ENCODE data around the gene SLC16A9. TPM values are rescaled to one million over a fixed set of nuclear protein-coding genes. Genes with fewer than 3 reads are reported as not detected.

The SLC16A9 gene
- total RNA-seq, 1 experiment from 2014 or later, result 5.9 TPM

DNA sequence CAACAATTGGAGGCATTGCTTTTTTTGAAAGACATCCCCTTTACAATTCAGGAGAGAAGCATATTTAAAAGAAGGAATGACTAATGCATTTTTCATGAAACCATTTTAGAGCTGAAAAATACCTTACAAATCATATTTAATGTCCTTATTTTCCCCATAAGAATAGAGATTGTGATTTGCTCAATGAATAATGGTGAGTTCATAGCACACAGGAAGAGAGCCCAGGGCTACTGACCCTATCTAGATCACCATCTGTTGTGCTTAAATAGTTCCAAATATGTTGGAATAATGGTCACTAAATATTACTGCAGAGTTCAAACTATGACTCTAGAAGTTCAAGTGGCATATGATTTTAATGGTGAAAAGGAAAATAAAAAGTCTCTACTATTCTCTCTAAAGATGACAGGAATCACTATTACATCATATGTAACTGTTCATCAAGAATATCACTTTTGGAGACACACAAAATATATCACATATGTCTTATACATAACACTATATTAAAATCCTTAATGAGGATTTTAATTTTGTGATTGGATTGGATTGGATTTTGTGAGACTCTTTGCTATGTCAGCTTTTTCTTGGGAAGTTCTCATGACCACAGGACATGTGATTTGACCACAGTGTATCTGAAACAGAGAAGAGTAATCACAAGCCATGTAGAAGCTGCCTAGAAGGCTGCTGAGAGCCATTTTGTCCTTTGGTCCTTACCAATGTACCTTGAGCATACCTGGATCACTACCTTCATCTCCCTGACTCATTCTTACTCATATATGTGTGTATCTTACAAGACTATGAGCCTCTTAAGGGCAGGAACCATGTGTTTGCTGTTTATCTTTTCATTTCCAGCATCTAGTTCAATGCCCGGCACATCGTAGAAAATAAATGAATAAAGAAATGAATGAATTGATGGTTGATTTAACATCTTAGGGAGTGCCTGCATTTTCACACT, 26.4 kb downstream of the SLC16A9 start:
- no peaks in the 10 kb centered on the region for H3K79me2 ChIP-seq (ENCODE audit: insufficient read depth, low read length)
- H3K36me3 ChIP-seq (ENCODE audit: control insufficient read depth in 1 of 2, insufficient read depth in 2 of 2, low read length in 2 of 2), result no peaks in the 10 kb centered on the region
- no peak overlapping the region for H3K9ac ChIP-seq (ENCODE audit: low read length)
- RAD21 ChIA-PET (ENCODE audit: low non-redundant PET in 1 of 2, low total read pairs in 2 of 2, uncharacterized antibody in 2 of 2, unreplicated experiment in 2 of 2), result no interaction called here
- H3K27ac ChIP-seq (ENCODE audit: low read depth, low read length), result no peak overlapping the region
- H3K4me2 ChIP-seq (ENCODE audit: low read length), result no peak overlapping the region
- H2AFZ ChIP-seq (ENCODE audit: low read depth, low read length, poor library complexity, severe bottlenecking), result no peak overlapping the region
- ATAC-seq (no peak), DNase-seq (ENCODE audit: low read depth, low spot score) (no peak)
- intact Hi-C loops (cut with micrococcal nuclease), result no loop called here
- H3K9me3 ChIP-seq (ENCODE audit: control insufficient read depth in 1 of 2, insufficient read depth in 1 of 2, low read depth in 1 of 2, low read length in 2 of 2), result no peaks in the 10 kb centered on the region
- TF ChIP-seq EZH2phosphoT487 (IDR thresholded peaks at IDR 0.05; ENCODE audit: borderline replicate concordance), result no peak
- TF ChIP-seq, protein P1, sequence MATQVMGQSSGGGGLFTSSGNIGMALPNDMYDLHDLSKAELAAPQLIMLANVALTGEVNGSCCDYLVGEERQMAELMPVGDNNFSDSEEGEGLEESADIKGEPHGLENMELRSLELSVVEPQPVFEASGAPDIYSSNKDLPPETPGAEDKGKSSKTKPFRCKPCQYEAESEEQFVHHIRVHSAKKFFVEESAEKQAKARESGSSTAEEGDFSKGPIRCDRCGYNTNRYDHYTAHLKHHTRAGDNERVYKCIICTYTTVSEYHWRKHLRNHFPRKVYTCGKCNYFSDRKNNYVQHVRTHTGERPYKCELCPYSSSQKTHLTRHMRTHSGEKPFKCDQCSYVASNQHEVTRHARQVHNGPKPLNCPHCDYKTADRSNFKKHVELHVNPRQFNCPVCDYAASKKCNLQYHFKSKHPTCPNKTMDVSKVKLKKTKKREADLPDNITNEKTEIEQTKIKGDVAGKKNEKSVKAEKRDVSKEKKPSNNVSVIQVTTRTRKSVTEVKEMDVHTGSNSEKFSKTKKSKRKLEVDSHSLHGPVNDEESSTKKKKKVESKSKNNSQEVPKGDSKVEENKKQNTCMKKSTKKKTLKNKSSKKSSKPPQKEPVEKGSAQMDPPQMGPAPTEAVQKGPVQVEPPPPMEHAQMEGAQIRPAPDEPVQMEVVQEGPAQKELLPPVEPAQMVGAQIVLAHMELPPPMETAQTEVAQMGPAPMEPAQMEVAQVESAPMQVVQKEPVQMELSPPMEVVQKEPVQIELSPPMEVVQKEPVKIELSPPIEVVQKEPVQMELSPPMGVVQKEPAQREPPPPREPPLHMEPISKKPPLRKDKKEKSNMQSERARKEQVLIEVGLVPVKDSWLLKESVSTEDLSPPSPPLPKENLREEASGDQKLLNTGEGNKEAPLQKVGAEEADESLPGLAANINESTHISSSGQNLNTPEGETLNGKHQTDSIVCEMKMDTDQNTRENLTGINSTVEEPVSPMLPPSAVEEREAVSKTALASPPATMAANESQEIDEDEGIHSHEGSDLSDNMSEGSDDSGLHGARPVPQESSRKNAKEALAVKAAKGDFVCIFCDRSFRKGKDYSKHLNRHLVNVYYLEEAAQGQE (IDR thresholded peaks at IDR 0.05; ENCODE audit: low read depth), result no peak
- TF ChIP-seq ZNF274 (IDR thresholded peaks at IDR 0.05; ENCODE audit: low read depth, low read length), result no peak
- TF ChIP-seq, protein P2, sequence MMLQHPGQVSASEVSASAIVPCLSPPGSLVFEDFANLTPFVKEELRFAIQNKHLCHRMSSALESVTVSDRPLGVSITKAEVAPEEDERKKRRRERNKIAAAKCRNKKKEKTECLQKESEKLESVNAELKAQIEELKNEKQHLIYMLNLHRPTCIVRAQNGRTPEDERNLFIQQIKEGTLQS (IDR thresholded peaks at IDR 0.05), result no peak
- TF ChIP-seq, protein P3, sequence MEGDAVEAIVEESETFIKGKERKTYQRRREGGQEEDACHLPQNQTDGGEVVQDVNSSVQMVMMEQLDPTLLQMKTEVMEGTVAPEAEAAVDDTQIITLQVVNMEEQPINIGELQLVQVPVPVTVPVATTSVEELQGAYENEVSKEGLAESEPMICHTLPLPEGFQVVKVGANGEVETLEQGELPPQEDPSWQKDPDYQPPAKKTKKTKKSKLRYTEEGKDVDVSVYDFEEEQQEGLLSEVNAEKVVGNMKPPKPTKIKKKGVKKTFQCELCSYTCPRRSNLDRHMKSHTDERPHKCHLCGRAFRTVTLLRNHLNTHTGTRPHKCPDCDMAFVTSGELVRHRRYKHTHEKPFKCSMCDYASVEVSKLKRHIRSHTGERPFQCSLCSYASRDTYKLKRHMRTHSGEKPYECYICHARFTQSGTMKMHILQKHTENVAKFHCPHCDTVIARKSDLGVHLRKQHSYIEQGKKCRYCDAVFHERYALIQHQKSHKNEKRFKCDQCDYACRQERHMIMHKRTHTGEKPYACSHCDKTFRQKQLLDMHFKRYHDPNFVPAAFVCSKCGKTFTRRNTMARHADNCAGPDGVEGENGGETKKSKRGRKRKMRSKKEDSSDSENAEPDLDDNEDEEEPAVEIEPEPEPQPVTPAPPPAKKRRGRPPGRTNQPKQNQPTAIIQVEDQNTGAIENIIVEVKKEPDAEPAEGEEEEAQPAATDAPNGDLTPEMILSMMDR (IDR thresholded peaks at IDR 0.05 in 2 of 3, conservative IDR thresholded peaks at IDR 0.05 in 1 of 3; ENCODE audit: borderline replicate concordance in 1 of 3, insufficient read depth in 1 of 3, low read depth in 2 of 3, low read length in 2 of 3), result no peak
- no peak for TF ChIP-seq CBX3 (IDR thresholded peaks at IDR 0.05; ENCODE audit: low read depth)
- no peak for TF ChIP-seq EZH2 (IDR thresholded peaks at IDR 0.05)
- TF ChIP-seq SIN3A (IDR thresholded peaks at IDR 0.05; ENCODE audit: low read depth), result no peak
- no peak for TF ChIP-seq FOSL1 (IDR thresholded peaks at IDR 0.05; ENCODE audit: low read depth)
- no peak for TF ChIP-seq ELF1 (IDR thresholded peaks at IDR 0.05; ENCODE audit: borderline replicate concordance, low read depth)
- no peak for TF ChIP-seq POLR2AphosphoS5 (IDR thresholded peaks at IDR 0.05; ENCODE audit: low read depth, low read length)
- no peak for TF ChIP-seq RAD21 (IDR thresholded peaks at IDR 0.05; ENCODE audit: low read depth)
- no peak for TF ChIP-seq SP1 (IDR thresholded peaks at IDR 0.05; ENCODE audit: low read depth)
- no peak for TF ChIP-seq EGR1 (IDR thresholded peaks at IDR 0.05; ENCODE audit: low read depth)
- TF ChIP-seq, protein P4, sequence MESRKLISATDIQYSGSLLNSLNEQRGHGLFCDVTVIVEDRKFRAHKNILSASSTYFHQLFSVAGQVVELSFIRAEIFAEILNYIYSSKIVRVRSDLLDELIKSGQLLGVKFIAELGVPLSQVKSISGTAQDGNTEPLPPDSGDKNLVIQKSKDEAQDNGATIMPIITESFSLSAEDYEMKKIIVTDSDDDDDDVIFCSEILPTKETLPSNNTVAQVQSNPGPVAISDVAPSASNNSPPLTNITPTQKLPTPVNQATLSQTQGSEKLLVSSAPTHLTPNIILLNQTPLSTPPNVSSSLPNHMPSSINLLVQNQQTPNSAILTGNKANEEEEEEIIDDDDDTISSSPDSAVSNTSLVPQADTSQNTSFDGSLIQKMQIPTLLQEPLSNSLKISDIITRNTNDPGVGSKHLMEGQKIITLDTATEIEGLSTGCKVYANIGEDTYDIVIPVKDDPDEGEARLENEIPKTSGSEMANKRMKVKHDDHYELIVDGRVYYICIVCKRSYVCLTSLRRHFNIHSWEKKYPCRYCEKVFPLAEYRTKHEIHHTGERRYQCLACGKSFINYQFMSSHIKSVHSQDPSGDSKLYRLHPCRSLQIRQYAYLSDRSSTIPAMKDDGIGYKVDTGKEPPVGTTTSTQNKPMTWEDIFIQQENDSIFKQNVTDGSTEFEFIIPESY (IDR thresholded peaks at IDR 0.05; ENCODE audit: extremely low read depth, insufficient replicate concordance, low read length), result no peak
- TF ChIP-seq POLR2A (IDR thresholded peaks at IDR 0.05; ENCODE audit: borderline replicate concordance, extremely low read depth, insufficient read depth, insufficient read length), result no peak
- no peak for TF ChIP-seq JUND (IDR thresholded peaks at IDR 0.05)
- POLR2A ChIA-PET, result no interaction called here
- peaks cover 0 to 11% of the 10 kb centered on the region in 2 experiments; a peak in 2 of 4 replicates for H3K4me1 ChIP-seq (ENCODE audit: control insufficient read depth in 1 of 2, insufficient read depth in 2 of 2, low read length in 2 of 2)
- H3K4me3 ChIP-seq (replicated peaks in 1 of 2; ENCODE audit: low read depth in 1 of 2, low read length in 2 of 2), result no peak overlapping the region
- H3K9me2 ChIP-seq (ENCODE audit: insufficient read depth), result no peaks in the 10 kb centered on the region
- H3K27me3 ChIP-seq (ENCODE audit: insufficient read depth, low read length), result no peaks in the 10 kb centered on the region
- H4K20me1 ChIP-seq (ENCODE audit: insufficient read depth), result no peaks in the 10 kb centered on the region
- CTCF ChIA-PET, result no interaction called here
- BruUV-seq (replicated peaks), result no TSS peak
